HPDE6-E6E7 (cell line): ENCODE results near the gene FBXL4.

ENCODE experiments used
- DNase-seq: peaks from one replicate; pipeline ENCODE4 v3.0.0; 2011; ENCODE audit warnings: missing footprints; ENCODE audit errors: extremely low spot score

The FBXL4 gene

DNA sequence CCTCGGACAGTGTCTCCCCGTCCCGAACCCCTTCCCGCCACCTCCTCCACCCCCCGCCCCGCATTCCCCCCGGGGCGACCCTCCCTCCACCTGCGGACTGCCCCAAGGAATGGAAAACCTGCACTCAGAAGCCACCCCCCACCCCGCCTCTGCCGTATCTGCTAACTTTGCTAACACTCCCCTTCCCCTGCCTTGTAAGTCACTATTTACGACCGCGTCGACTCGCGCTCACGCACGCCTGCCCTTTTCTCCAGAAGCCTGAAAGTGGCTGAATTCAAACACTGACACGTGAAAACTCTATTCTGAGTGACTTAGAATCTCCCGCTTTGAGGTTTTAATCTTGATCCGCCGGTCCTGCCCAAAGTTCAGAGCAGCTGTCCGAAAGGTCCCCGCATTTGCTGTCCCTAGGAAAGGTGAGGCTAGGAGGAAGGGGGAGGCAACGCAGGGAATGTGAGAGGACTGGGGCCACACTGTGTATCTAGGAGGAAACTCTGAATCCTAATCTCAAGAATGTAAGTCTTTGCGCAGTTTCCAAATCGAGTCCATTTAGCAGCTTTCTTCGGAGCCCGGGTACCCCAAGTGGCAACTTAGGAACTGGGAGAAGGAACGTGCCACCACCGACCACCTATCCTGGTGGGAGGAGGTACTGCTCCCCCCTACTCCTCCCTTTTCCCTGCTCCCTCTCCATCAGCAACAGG, 122.7 kb downstream of the FBXL4 start:
- DNase-seq = no peak

DNA sequence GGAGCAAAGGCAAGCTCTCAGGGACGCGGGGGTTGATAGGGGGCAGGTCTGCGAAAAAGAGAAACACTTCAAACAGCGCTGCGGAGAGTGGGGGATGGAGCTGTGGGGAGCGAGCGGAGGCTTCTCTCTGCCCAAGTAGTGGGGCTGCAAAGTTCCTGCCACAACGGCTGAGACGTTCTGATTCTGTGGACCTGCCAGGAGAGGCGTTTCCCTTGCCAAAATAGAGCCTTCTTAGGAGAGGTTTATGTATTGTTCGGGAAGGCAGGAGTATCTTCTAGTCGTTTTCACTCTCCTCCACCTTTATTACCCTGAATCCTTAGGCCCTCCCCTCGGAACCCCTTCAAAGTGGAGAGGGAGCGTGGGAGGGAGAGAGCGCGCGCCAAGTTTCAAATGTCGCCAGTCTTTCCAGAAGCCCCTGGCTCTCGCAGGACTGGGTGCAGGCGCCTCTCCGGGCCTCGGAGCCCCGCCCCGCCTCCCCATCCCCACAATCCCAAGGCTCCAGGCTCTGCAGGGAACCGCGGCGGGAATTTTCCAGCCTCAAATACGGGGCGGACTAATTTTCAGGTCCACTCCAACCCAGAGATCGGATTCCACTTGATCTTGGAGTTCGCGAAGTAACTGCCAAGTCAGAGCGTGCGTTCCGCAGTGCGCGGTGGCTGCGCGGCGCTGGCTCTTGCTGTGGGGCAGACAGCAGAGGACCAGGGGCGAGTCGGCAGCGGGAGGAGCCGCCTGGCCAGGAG, 123.4 kb downstream of the FBXL4 start:
- no peak for DNase-seq

DNA sequence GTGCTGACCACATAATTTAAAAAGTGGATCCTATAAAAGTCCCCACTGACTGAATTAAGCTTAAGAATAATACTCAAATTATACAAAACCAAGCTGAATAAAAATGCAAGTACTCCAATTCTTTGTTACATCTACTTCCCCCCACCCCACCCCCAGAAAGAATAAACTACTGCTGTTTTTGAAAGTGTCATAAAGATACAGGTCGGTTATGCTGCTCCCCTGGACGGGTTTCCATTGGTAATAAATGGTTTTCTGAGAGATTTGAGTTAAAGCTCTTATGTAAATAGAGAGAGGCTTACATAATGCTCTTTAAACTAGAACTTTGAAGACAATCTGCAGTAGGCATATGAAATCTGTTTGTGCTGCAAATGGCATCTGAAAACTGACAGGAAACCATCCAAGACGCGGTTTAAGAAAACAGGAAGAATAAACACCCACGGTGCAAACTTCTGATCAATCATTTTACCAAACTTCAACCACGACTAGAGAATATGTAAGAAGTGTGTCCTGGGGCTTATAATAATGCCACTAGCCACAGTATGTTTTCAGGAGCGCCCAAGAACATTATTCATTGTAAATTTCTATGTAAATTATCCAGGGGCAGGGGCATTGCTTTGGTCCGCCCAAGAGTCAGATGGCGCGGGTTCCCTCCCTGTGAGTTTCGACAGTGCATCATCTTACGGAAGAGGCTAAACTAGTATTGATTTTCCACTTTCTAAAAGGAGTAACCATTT, 124.2 kb downstream of the FBXL4 start:
- no peak for DNase-seq

DNA sequence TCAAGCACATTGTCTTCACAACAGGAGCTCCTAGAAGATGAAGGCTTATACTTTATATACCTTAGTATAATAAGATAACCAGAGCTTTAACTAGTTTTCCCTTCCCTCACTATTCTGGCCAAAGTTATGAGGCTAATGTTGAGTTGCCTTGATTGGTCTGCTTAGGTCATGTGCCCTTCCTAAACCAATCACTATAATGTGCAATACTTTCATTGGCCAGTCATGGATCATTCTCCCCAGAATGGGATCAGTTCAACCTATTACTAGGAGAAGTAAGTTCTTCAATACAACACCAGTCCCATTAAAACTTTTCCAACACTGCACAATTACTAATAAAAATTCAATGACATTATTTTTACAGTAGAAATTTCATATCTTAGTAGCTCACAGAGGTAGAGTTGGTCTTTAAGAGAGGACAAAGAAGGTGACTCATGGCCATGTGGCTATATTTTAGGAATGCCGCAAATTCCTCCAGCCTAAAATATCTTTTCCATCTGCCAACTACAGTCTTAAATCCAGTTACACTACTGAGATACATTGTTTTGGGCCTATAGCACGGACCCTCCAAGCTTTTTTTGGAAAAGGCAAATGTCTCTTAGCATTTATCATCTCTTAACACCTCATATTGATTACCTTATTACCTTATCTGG, 125.9 kb downstream of the FBXL4 start:
- no peak for DNase-seq
